Stimulated activated CD8-positive, alpha-beta memory T cell treated with anti-CD3 and anti-CD28 coated beads, Interleukin-12 subunit alpha, Interleukin-12 subunit beta, amount 100 ng/mL, for 4 hours (primary cell): ENCODE data around the gene ZNF469.
"Not testable (repeated sequence)": the region's sequence is repeated elsewhere in the genome, so short reads cannot be mapped to it uniquely, and the experiment has no call there.

Experiments used
- DNase-seq: peaks from one replicate; pipeline ENCODE4 v3.0.0-alpha.2; 2020; ENCODE audit warnings: low read depth

Gene ZNF469

GRCh38 chr16:88360401-88360800 is 22.4 kb upstream of the ZNF469 start:
- not testable (repeated sequence) for DNase-seq

- DNase-seq, result no peak
Observed at GRCh38 chr16:88360999-88361398, 21.8 kb upstream of the ZNF469 start.

- DNase-seq, result no peak
Observed at GRCh38 chr16:88361775-88362174, 21.0 kb upstream of the ZNF469 start.

- DNase-seq, result no peak
Observed at GRCh38 chr16:88363239-88363891, 19.4 kb upstream of the ZNF469 start.

GRCh38 chr16:88365244-88365865 is 17.4 kb upstream of the ZNF469 start:
- no peak for DNase-seq

- no peak for DNase-seq
Observed at GRCh38 chr16:88366032-88366703, 16.6 kb upstream of the ZNF469 start.

- no peak for DNase-seq
Observed at GRCh38 chr16:88366704-88367047, 16.1 kb upstream of the ZNF469 start.

GRCh38 chr16:88367560-88367959 is 15.2 kb upstream of the ZNF469 start:
- no peak for DNase-seq

GRCh38 chr16:88368036-88368435 is 14.7 kb upstream of the ZNF469 start:
- no peak for DNase-seq

GRCh38 chr16:88368994-88369393 is 13.8 kb upstream of the ZNF469 start:
- no peak for DNase-seq

GRCh38 chr16:88369447-88370008 is 13.2 kb upstream of the ZNF469 start:
- no peak for DNase-seq

GRCh38 chr16:88370365-88370764 is 12.4 kb upstream of the ZNF469 start:
- DNase-seq, result no peak

- no peak for DNase-seq
Observed at GRCh38 chr16:88372522-88372921, 10.2 kb upstream of the ZNF469 start.

- DNase-seq, result no peak
Observed at GRCh38 chr16:88373211-88373610, 9.5 kb upstream of the ZNF469 start.

GRCh38 chr16:88373927-88374492 is 8.7 kb upstream of the ZNF469 start:
- no peak for DNase-seq

GRCh38 chr16:88374736-88375135 is 8.0 kb upstream of the ZNF469 start:
- no peak for DNase-seq

- DNase-seq, result no peak
Observed at GRCh38 chr16:88375236-88375975, 7.4 kb upstream of the ZNF469 start.

GRCh38 chr16:88375996-88376834 is 6.5 kb upstream of the ZNF469 start:
- DNase-seq, result no peak

- DNase-seq, result no peak
Observed at GRCh38 chr16:88376835-88377726, 5.7 kb upstream of the ZNF469 start.

GRCh38 chr16:88377961-88378360 is 4.8 kb upstream of the ZNF469 start:
- no peak for DNase-seq
